ENCODE data around the gene SCFD2.

The SCFD2 gene

GRCh38 chr4:52935317-52935716 lies 430.5 kb downstream of the SCFD2 start:
- no peaks in the 10 kb centered on the region for H3K27me3 ChIP-seq (ENCODE audit: insufficient read depth, low read length)
- TF ChIP-seq CTCF (IDR thresholded peaks at IDR 0.05; ENCODE audit: low read length) (no peak), EZH2 (IDR thresholded peaks at IDR 0.05; ENCODE audit: borderline replicate concordance, low read length) (no peak)
- no peaks in the 10 kb centered on the region for H3K9me3 ChIP-seq (ENCODE audit: low read length)
- H3K9me2 ChIP-seq (ENCODE audit: low read depth, low read length), result no peaks in the 10 kb centered on the region
- H3K4me3 ChIP-seq (ENCODE audit: low read depth, low read length, poor library complexity, severe bottlenecking), result no peak overlapping the region
- H3K36me3 ChIP-seq (ENCODE audit: insufficient read depth, low read length), result no peaks in the 10 kb centered on the region
- H3K4me1 ChIP-seq (ENCODE audit: insufficient read depth, low read length, severe bottlenecking), result no peaks in the 10 kb centered on the region
- no peak overlapping the region for H3K9ac ChIP-seq (ENCODE audit: low read length)
- no peak overlapping the region for H3K27ac ChIP-seq (ENCODE audit: low read depth, low read length, poor library complexity, severe bottlenecking)
- H2AFZ ChIP-seq (ENCODE audit: low read length), result no peak overlapping the region
- no peaks in the 10 kb centered on the region for H3F3A ChIP-seq (ENCODE audit: insufficient read depth, low read length)
- no peaks in the 10 kb centered on the region for H3K79me2 ChIP-seq (ENCODE audit: insufficient read depth, low read length)
- no peak overlapping the region for H3K4me2 ChIP-seq (ENCODE audit: low read length)
- H4K20me1 ChIP-seq (ENCODE audit: insufficient read depth, low read length), result no peaks in the 10 kb centered on the region

GRCh38 chr4:52933738-52934137 lies 432.1 kb downstream of the SCFD2 start:
- Histone ChIP-seq H3K79me2 (ENCODE audit: insufficient read depth, low read length) (no peaks in the 10 kb centered on the region), H3K4me1 (ENCODE audit: insufficient read depth, low read length, severe bottlenecking) (no peaks in the 10 kb centered on the region), H3K9me2 (ENCODE audit: low read depth, low read length) (no peaks in the 10 kb centered on the region), H3K27me3 (ENCODE audit: insufficient read depth, low read length) (no peaks in the 10 kb centered on the region), H4K20me1 (ENCODE audit: insufficient read depth, low read length) (no peaks in the 10 kb centered on the region), H3K9me3 (ENCODE audit: low read length) (no peaks in the 10 kb centered on the region), H3K4me2 (ENCODE audit: low read length) (no peak overlapping the region), H2AFZ (ENCODE audit: low read length) (no peak overlapping the region), H3K4me3 (ENCODE audit: low read depth, low read length, poor library complexity, severe bottlenecking) (no peak overlapping the region), H3K9ac (ENCODE audit: low read length) (no peak overlapping the region), H3F3A (ENCODE audit: insufficient read depth, low read length) (no peaks in the 10 kb centered on the region), H3K27ac (ENCODE audit: low read depth, low read length, poor library complexity, severe bottlenecking) (no peak overlapping the region), H3K36me3 (ENCODE audit: insufficient read depth, low read length) (no peaks in the 10 kb centered on the region)
- TF ChIP-seq CTCF (IDR thresholded peaks at IDR 0.05; ENCODE audit: low read length), result no peak

GRCh38 chr4:52932591-52933470 lies 433.0 kb downstream of the SCFD2 start:
- H4K20me1 ChIP-seq (ENCODE audit: insufficient read depth, low read length), result no peaks in the 10 kb centered on the region
- H3K9ac ChIP-seq (ENCODE audit: low read length), result no peak overlapping the region
- H3F3A ChIP-seq (ENCODE audit: insufficient read depth, low read length), result no peaks in the 10 kb centered on the region
- H3K79me2 ChIP-seq (ENCODE audit: insufficient read depth, low read length), result no peaks in the 10 kb centered on the region
- H3K36me3 ChIP-seq (ENCODE audit: insufficient read depth, low read length), result no peaks in the 10 kb centered on the region
- H3K4me3 ChIP-seq (ENCODE audit: low read depth, low read length, poor library complexity, severe bottlenecking), result no peak overlapping the region
- no peaks in the 10 kb centered on the region for H3K9me2 ChIP-seq (ENCODE audit: low read depth, low read length)
- H3K9me3 ChIP-seq (ENCODE audit: low read length), result no peaks in the 10 kb centered on the region
- no peak overlapping the region for H3K27ac ChIP-seq (ENCODE audit: low read depth, low read length, poor library complexity, severe bottlenecking)
- H3K27me3 ChIP-seq (ENCODE audit: insufficient read depth, low read length), result no peaks in the 10 kb centered on the region
- no peak overlapping the region for H3K4me2 ChIP-seq (ENCODE audit: low read length)
- TF ChIP-seq EZH2 (IDR thresholded peaks at IDR 0.05; ENCODE audit: borderline replicate concordance, low read length), result no peak
- no peak for TF ChIP-seq CTCF (IDR thresholded peaks at IDR 0.05; ENCODE audit: low read length)
- H2AFZ ChIP-seq (ENCODE audit: low read length), result no peak overlapping the region
- no peaks in the 10 kb centered on the region for H3K4me1 ChIP-seq (ENCODE audit: insufficient read depth, low read length, severe bottlenecking)
